SK-N-SH (cell line): Measurements from ENCODE around the gene RNF113B. TPM values are rescaled to one million over a fixed set of nuclear protein-coding genes. Genes with fewer than 3 reads are reported as not detected.
A peak's percentile ranks its signal among the peaks of the same experiment; 100 is the strongest.

ENCODE experiments used
- CTCF ChIA-PET: fragments of 300-600, 350-600 bp; formaldehyde crosslinking; extraction: SDS; loops from one replicate; lab custom pipeline; 2021; lab: Yijun Ruan, JAX
- POLR2A ChIA-PET: fragments of 350-600 bp; sonication (Branson Sonifier 250); formaldehyde crosslinking; extraction: SDS; loops from one replicate; lab custom pipeline; 2020; ENCODE audit warnings: antibody characterized with exemption, inconsistent platforms; lab: Yijun Ruan, JAX
- DNase-seq: peaks from one replicate; pipeline ENCODE4 v3.0.0; 2012
- H2AFZ ChIP-seq: fragments of 200-600 bp; sonication (generic); 2 replicates; pipeline ENCODE4 v1.8.1; 2016; ENCODE audit warnings: antibody characterized with exemption, mild to moderate bottlenecking, low read depth
- H3F3A ChIP-seq: fragments of 200-600 bp; sonication (generic); replicated peaks from 2 replicates; pipeline ENCODE3; 2016; ENCODE audit warnings: antibody characterized with exemption, mild to moderate bottlenecking; ENCODE audit not compliant: insufficient read depth
- H3K27ac ChIP-seq, 2 experiments: fragments of 200-500 bp in 1 of 2; fragments of 200-600 bp in 1 of 2; sonication (Bioruptor generic) in 1 of 2; sonication (generic), shearing (Covaris generic) in 1 of 2; 2 replicates each; pipeline versions ENCODE4 v1.5.1 to v1.6.1; 2014 to 2016; ENCODE audit warnings: low read depth in 2 of 2, inconsistent platforms in 1 of 2, low read length in 1 of 2, mild to moderate bottlenecking in 1 of 2, mixed read lengths in 1 of 2
- H3K27me3 ChIP-seq: fragments of 200-600 bp; sonication (generic), shearing (Covaris generic); 2 replicates; pipeline ENCODE4 v1.6.1; 2016; ENCODE audit warnings: mixed run types; ENCODE audit not compliant: insufficient read depth
- H3K36me3 ChIP-seq, 2 experiments: fragments of 200-500 bp in 1 of 2; fragments of 200-600 bp in 1 of 2; sonication (Bioruptor generic) in 1 of 2; sonication (generic) in 1 of 2; replicated peaks in 1 of 2; 2 replicates each; pipeline versions ENCODE3 to v1.5.1; 2014 to 2016; ENCODE audit warnings: low read length in 1 of 2, mild to moderate bottlenecking in 1 of 2; ENCODE audit not compliant: insufficient read depth in 2 of 2, control insufficient read depth in 1 of 2
- H3K4me1 ChIP-seq, 2 experiments: fragments of 200-500 bp in 1 of 2; fragments of 200-600 bp in 1 of 2; sonication (Bioruptor generic) in 1 of 2; sonication (generic), shearing (Covaris generic) in 1 of 2; 2 replicates each; pipeline versions ENCODE4 v1.5.1 to v1.6.1; 2014 to 2016; ENCODE audit warnings: low read depth in 1 of 2, low read length in 1 of 2, mixed run types in 1 of 2; ENCODE audit not compliant: insufficient read depth in 2 of 2, control insufficient read depth in 1 of 2
- H3K4me2 ChIP-seq: fragments of 200-600 bp; sonication (generic), shearing (Covaris generic); 2 replicates; pipeline ENCODE4 v1.6.1; 2017; ENCODE audit warnings: mixed run types
- H3K4me3 ChIP-seq, 2 experiments: fragments of 200-500 bp in 1 of 2; fragments of 200-600 bp in 1 of 2; sonication (Bioruptor generic) in 1 of 2; sonication (generic), shearing (Covaris generic) in 1 of 2; 2 replicates each; pipeline versions ENCODE4 v1.5.1 to v1.8.1; 2014 to 2016; ENCODE audit warnings: low read depth in 2 of 2, inconsistent platforms in 1 of 2, low read length in 1 of 2, mild to moderate bottlenecking in 1 of 2, mixed read lengths in 1 of 2, moderate library complexity in 1 of 2
- H3K79me2 ChIP-seq: fragments of 200-600 bp; sonication (generic); 2 replicates; pipeline ENCODE4 v1.8.1; 2017; ENCODE audit warnings: mild to moderate bottlenecking; ENCODE audit not compliant: insufficient read depth
- H3K9ac ChIP-seq: fragments of 200-600 bp; sonication (generic); 2 replicates; pipeline ENCODE4 v1.6.1; 2017; ENCODE audit warnings: mixed run types
- H3K9me2 ChIP-seq: fragments of 200-600 bp; sonication (generic); 2 replicates; pipeline ENCODE4 v1.6.1; 2017; ENCODE audit warnings: mixed run types
- H3K9me3 ChIP-seq: fragments of 200-600 bp; sonication (generic); 2 replicates; pipeline ENCODE4 v1.6.1; 2017; ENCODE audit warnings: mixed run types, mild to moderate bottlenecking, moderate library complexity
- H4K20me1 ChIP-seq: fragments of 200-600 bp; sonication (generic); 2 replicates; pipeline ENCODE4 v1.6.1; 2017; ENCODE audit warnings: mild to moderate bottlenecking, mixed run types; ENCODE audit not compliant: insufficient read depth
- EP300 ChIP-seq, 2 experiments: IDR thresholded peaks; 2 replicates each; pipeline versions ENCODE4 v1.4.0 to v1.6.1; 2012; ENCODE audit warnings: borderline replicate concordance in 1 of 2, low read depth in 1 of 2, low read length in 1 of 2
- FOXJ3 ChIP-seq: sonication (generic); formaldehyde crosslinking; IDR thresholded peaks from 2 replicates; pipeline ENCODE4 v1.5.1; 2020; ENCODE audit warnings: mild to moderate bottlenecking, missing genetic modification reagents
- FOXM1 ChIP-seq: IDR thresholded peaks from 2 replicates; pipeline ENCODE4 v1.4.0; 2012; ENCODE audit warnings: low read depth, mild to moderate bottlenecking
- GABPA ChIP-seq: IDR thresholded peaks from 2 replicates; pipeline ENCODE4 v1.4.0; 2012; ENCODE audit warnings: low read depth, mild to moderate bottlenecking
- MEF2A ChIP-seq: IDR thresholded peaks from 2 replicates; pipeline ENCODE4 v1.4.0; 2012; ENCODE audit warnings: low read depth, borderline replicate concordance
- MXI1 ChIP-seq: IDR thresholded peaks from 2 replicates; pipeline ENCODE4 v1.6.1; 2012; ENCODE audit warnings: mild to moderate bottlenecking, low read depth, low read length, improper control_type of control experiment
- NRF1 ChIP-seq: IDR thresholded peaks from 2 replicates; pipeline ENCODE4 v1.6.1; 2012; ENCODE audit warnings: low read depth, mild to moderate bottlenecking, low read length
- POLR2AphosphoS5 ChIP-seq: IDR thresholded peaks from 2 replicates; pipeline ENCODE4 v1.6.1; 2012; ENCODE audit warnings: low read depth, low read length
- RAD21 ChIP-seq: IDR thresholded peaks from 2 replicates; pipeline ENCODE4 v1.6.1; 2012; ENCODE audit warnings: mild to moderate bottlenecking, low read length
- RFX5 ChIP-seq: IDR thresholded peaks from 2 replicates; pipeline ENCODE4 v1.6.1; 2012; ENCODE audit warnings: mild to moderate bottlenecking, improper control_type of control experiment, low read length
- RXRA ChIP-seq: IDR thresholded peaks from 2 replicates; pipeline ENCODE4 v1.4.0; 2012; ENCODE audit warnings: low read depth, mild to moderate bottlenecking, borderline replicate concordance
- SIN3A ChIP-seq: IDR thresholded peaks from 2 replicates; pipeline ENCODE4 v1.6.1; 2012; ENCODE audit warnings: low read depth, mild to moderate bottlenecking, low read length, moderate library complexity, borderline replicate concordance
- TCF12 ChIP-seq: IDR thresholded peaks from 2 replicates; pipeline ENCODE4 v1.4.0; 2012
- YY1 ChIP-seq: IDR thresholded peaks from 2 replicates; pipeline ENCODE4 v1.4.0; 2012; ENCODE audit warnings: low read depth, mild to moderate bottlenecking
- WGBS: methylation state at CpG from one replicate; pipeline ENCODE4 v1.1.6; 2017; ENCODE audit warnings: low lambda C conversion rate; 5-methylcytosine and 5-hydroxymethylcytosine counted together
- polyA plus RNA-seq, 3 experiments: library from polyadenylated mRNA; depleted of rRNA; stranded (reverse); fragments of >200 nt; gene quantifications; 2 replicates each; pipeline ENCODE4 v1.2.3, GENCODE V29; 2012
- TF ChIP-seq, protein P1 (sequence below): fragments of 150-350 bp; IDR thresholded peaks from 2 replicates; pipeline ENCODE4 v1.6.1; 2017; ENCODE audit warnings: antibody characterized with exemption, low read length, low read depth, borderline replicate concordance
- TF ChIP-seq, protein P2 (sequence below): IDR thresholded peaks from 2 replicates; pipeline ENCODE4 v1.4.0; 2012; ENCODE audit warnings: low read depth, borderline replicate concordance
- TF ChIP-seq, protein P3 (sequence below): fragments of 150-350 bp; IDR thresholded peaks from 2 replicates; pipeline ENCODE4 v1.6.1; 2016; ENCODE audit warnings: mild to moderate bottlenecking, low read depth, low read length

RNF113B gene
- polyA plus RNA-seq, 1 of the 3 experiments (the other 2 are of a cell fraction) = not detected

DNA sequence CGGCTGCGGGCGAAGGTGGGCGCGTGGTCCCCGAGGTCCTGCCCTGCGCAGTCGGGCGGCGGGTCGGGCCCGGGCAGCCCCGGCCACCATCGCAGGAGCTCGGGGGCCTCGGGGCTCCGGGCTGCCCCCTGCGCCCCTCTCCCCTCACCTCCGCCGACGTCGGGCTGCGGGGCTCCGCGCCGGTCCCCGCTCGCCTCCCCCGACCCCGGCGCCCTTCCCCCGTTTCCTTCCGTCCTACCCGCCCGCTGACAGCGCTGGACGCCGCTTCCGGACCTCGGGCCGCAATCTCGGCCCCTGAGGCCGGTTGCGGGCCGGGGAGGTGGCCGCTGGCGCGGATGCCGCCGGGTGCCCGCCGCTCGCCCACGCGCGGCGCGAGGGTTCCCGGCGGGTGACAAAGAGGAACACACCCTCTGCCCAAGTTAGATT is 33.5 kb downstream of the RNF113B start:
- Histone ChIP-seq H3K9me2 (no peaks in the 10 kb centered on the region), H3K9ac (peak overlapping the region; percentile 80), H3F3A (no peaks in the 10 kb centered on the region), H2AFZ (peak overlapping the region; percentile 78; the same call in 1 of the 2 replicates), H3K4me3 (peak overlapping the region; percentile 79 to 81), H3K4me2 (peak overlapping the region; percentile 86), H3K4me1 (peaks cover 25 to 29% of the 10 kb centered on the region in 2 experiments), H3K27me3 (no peaks in the 10 kb centered on the region), H4K20me1 (peaks cover 32% of the 10 kb centered on the region), H3K27ac (peak overlapping the region; percentile 53 to 60; a peak in 3 of 4 replicates), H3K36me3 (peaks cover 0 to 5% of the 10 kb centered on the region in 2 experiments), H3K9me3 (no peaks in the 10 kb centered on the region), H3K79me2 (peaks cover 48% of the 10 kb centered on the region)
- 4% methylated on average over 9 of the region's 60 CpGs for WGBS
- DNase-seq = peak; percentile 75
- ChIA-PET POLR2A (interaction anchor here (0.5 kb wide), 1 partner anchor 25 kb away, joined by 3 read pairs; no protein-coding TSS in a partner anchor), CTCF (interaction anchor here (1.0 to 1.6 kb wide), 3 partner anchors 26 to 530 kb away, joined by 3 to 4 read pairs (median 3); no protein-coding TSS in a partner anchor)
- TF ChIP-seq YY1 = no peak
- peak; percentile 41; the same call in 1 of the 2 replicates for TF ChIP-seq SIN3A

DNA sequence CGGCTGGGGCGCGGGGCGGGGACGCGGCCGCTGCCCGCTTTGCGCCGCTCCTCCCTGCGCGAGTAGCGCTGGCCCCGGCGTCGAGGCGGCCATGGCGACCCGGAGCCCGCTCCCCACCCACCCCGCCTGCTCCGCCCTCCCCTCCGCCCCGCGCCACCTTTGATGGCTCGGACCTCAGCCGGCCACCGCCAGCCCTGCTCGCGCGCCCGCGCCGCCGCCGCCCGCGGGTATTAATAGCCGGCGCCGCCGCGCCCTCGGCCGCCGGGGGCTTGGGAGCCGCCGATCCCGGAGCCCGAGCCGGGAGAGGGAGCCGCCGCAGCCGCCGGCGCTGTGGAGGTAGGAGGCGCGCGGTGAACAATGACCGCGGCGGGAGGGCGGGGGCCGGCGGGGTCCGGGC is 33.9 kb downstream of the RNF113B start:
- Histone ChIP-seq H3K9me2 (no peaks in the 10 kb centered on the region), H3K36me3 (peaks cover 0 to under 1% of the 10 kb centered on the region in 2 experiments), H3K4me1 (peaks cover 25 to 29% of the 10 kb centered on the region in 2 experiments), H3F3A (no peaks in the 10 kb centered on the region), H2AFZ (peak overlapping the region; percentile 78; the same call in 1 of the 2 replicates), H3K9ac (peak overlapping the region; percentile 80; the same call in 1 of the 2 replicates), H3K27ac (peak overlapping the region in 1 of 2 experiments; percentile 60; a peak in 2 of 4 replicates), H4K20me1 (peaks cover 32% of the 10 kb centered on the region), H3K27me3 (no peaks in the 10 kb centered on the region), H3K4me3 (peak overlapping the region; percentile 79 to 81), H3K4me2 (peak overlapping the region; percentile 86; the same call in 1 of the 2 replicates), H3K79me2 (peaks cover 44% of the 10 kb centered on the region), H3K9me3 (no peaks in the 10 kb centered on the region)
- DNase-seq = peak; percentile 90
- ChIA-PET CTCF (interaction anchor here (1.3 to 1.6 kb wide), 2 partner anchors 27 to 530 kb away, joined by 3 read pairs; no protein-coding TSS in a partner anchor), POLR2A (interaction anchor here (0.6 kb wide), 1 partner anchor 20 kb away, joined by 3 read pairs; no protein-coding TSS in a partner anchor)
- TF ChIP-seq YY1 = no peak
- no peak for TF ChIP-seq MXI1
- TF ChIP-seq, protein P1, sequence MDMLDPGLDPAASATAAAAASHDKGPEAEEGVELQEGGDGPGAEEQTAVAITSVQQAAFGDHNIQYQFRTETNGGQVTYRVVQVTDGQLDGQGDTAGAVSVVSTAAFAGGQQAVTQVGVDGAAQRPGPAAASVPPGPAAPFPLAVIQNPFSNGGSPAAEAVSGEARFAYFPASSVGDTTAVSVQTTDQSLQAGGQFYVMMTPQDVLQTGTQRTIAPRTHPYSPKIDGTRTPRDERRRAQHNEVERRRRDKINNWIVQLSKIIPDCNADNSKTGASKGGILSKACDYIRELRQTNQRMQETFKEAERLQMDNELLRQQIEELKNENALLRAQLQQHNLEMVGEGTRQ = no peak
- TF ChIP-seq RXRA = no peak
- TF ChIP-seq, protein P2, sequence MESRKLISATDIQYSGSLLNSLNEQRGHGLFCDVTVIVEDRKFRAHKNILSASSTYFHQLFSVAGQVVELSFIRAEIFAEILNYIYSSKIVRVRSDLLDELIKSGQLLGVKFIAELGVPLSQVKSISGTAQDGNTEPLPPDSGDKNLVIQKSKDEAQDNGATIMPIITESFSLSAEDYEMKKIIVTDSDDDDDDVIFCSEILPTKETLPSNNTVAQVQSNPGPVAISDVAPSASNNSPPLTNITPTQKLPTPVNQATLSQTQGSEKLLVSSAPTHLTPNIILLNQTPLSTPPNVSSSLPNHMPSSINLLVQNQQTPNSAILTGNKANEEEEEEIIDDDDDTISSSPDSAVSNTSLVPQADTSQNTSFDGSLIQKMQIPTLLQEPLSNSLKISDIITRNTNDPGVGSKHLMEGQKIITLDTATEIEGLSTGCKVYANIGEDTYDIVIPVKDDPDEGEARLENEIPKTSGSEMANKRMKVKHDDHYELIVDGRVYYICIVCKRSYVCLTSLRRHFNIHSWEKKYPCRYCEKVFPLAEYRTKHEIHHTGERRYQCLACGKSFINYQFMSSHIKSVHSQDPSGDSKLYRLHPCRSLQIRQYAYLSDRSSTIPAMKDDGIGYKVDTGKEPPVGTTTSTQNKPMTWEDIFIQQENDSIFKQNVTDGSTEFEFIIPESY = no peak
- TF ChIP-seq MEF2A = no peak
- TF ChIP-seq EP300 (IDR thresholded peaks at IDR 0.05; ENCODE audit: borderline replicate concordance in 1 of 2, low read depth in 1 of 2, low read length in 1 of 2) = no peak
- TF ChIP-seq, protein P3, sequence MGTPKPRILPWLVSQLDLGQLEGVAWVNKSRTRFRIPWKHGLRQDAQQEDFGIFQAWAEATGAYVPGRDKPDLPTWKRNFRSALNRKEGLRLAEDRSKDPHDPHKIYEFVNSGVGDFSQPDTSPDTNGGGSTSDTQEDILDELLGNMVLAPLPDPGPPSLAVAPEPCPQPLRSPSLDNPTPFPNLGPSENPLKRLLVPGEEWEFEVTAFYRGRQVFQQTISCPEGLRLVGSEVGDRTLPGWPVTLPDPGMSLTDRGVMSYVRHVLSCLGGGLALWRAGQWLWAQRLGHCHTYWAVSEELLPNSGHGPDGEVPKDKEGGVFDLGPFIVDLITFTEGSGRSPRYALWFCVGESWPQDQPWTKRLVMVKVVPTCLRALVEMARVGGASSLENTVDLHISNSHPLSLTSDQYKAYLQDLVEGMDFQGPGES = no peak
- no peak for TF ChIP-seq FOXJ3 (CRISPR knock-in tag)
- TF ChIP-seq RAD21 = no peak
- no peak for TF ChIP-seq RFX5
- TF ChIP-seq FOXM1 = no peak
- TF ChIP-seq NRF1 = no peak
- no peak for TF ChIP-seq TCF12
- TF ChIP-seq GABPA = no peak
- no peak for TF ChIP-seq SIN3A
- TF ChIP-seq POLR2AphosphoS5 = no peak
- no CpG with 5 or more reads among the region's 66 CpGs for WGBS
